Esophagus (tissue), 2 donors: ENCODE measurements around the gene LAMA3. TPM values are rescaled to one million over a fixed set of nuclear protein-coding genes. Genes with fewer than 3 reads are reported as not detected.

Source experiments
- H3K27ac ChIP-seq, 2 donors: one replicate each; pipeline ENCODE4 v1.5.1; 2013; ENCODE audit warnings: low read depth in 2 of 2, mild to moderate bottlenecking in 2 of 2, inconsistent platforms in 1 of 2, low read length in 1 of 2, moderate library complexity in 1 of 2
- H3K27me3 ChIP-seq, 2 donors: one replicate each; pipeline ENCODE4 v1.6.1; 2013; ENCODE audit warnings: low read length in 2 of 2, control low read depth in 1 of 2, mild to moderate bottlenecking in 1 of 2; ENCODE audit not compliant: insufficient read depth in 2 of 2, control insufficient read depth in 1 of 2
- H3K36me3 ChIP-seq, 2 donors: one replicate each; pipeline ENCODE4 v1.6.1; 2013; ENCODE audit warnings: low read length in 1 of 2; ENCODE audit not compliant: control insufficient read depth in 2 of 2, insufficient read depth in 2 of 2
- H3K4me1 ChIP-seq, 2 donors: one replicate each; pipeline ENCODE4 v1.6.1; 2013; ENCODE audit warnings: low read length in 1 of 2; ENCODE audit not compliant: control insufficient read depth in 2 of 2, insufficient read depth in 2 of 2
- H3K4me3 ChIP-seq, 2 donors: one replicate each; pipeline ENCODE4 v1.5.1; 2013; ENCODE audit warnings: low read length in 2 of 2, mild to moderate bottlenecking in 2 of 2, low read depth in 1 of 2, moderate library complexity in 1 of 2
- H3K9me3 ChIP-seq, 2 donors: one replicate each; pipeline ENCODE4 v1.6.1; 2013; ENCODE audit warnings: mild to moderate bottlenecking in 2 of 2, low read depth in 1 of 2, low read length in 1 of 2, moderate library complexity in 1 of 2; ENCODE audit not compliant: control insufficient read depth in 2 of 2, insufficient read depth in 1 of 2
- WGBS, 2 donors: extraction: QIAGEN DNeasy Blood & Tissue Kit; methylation state at CpG; one replicate each; pipeline ENCODE4 v1.1.7; 2013; 5-methylcytosine and 5-hydroxymethylcytosine counted together
- polyA plus RNA-seq, 2 donors: library from polyadenylated mRNA; stranded (reverse); fragments of 200-250 nt; gene quantifications; one replicate each; pipeline ENCODE4 v1.2.3, GENCODE V29; 2013
- donor health status: healthy with polysubstance abuse.
- donor health status: Bipolar disorder and iron deficiency.

Gene LAMA3
- polyA plus RNA-seq, 2 donors: 8.0 to 11.5 TPM

- no peaks in the 10 kb centered on the region for H3K36me3 ChIP-seq
- no peak overlapping the region for H3K27ac ChIP-seq
- peaks cover 0 to 12% of the 10 kb centered on the region in 2 donors for H3K4me1 ChIP-seq
- 78 to 83% methylated on average over 9 of the region's 9 CpGs for WGBS, 2 donors
- no peak overlapping the region for H3K4me3 ChIP-seq
- no peaks in the 10 kb centered on the region for H3K9me3 ChIP-seq
- no peaks in the 10 kb centered on the region for H3K27me3 ChIP-seq
These were observed 278.3 kb downstream of the LAMA3 start for GRCh38 chr18:23967321-23968089.

- no peaks in the 10 kb centered on the region for H3K27me3 ChIP-seq
- no peaks in the 10 kb centered on the region for H3K9me3 ChIP-seq
- peaks cover 0 to 12% of the 10 kb centered on the region in 2 donors for H3K4me1 ChIP-seq
- WGBS, 2 donors: 96 to 98% methylated on average over 4 of the region's 4 CpGs
- no peaks in the 10 kb centered on the region for H3K36me3 ChIP-seq
- no peak overlapping the region for H3K27ac ChIP-seq
- no peak overlapping the region for H3K4me3 ChIP-seq
These were observed 279.7 kb downstream of the LAMA3 start for GRCh38 chr18:23968638-23969604.

DNA sequence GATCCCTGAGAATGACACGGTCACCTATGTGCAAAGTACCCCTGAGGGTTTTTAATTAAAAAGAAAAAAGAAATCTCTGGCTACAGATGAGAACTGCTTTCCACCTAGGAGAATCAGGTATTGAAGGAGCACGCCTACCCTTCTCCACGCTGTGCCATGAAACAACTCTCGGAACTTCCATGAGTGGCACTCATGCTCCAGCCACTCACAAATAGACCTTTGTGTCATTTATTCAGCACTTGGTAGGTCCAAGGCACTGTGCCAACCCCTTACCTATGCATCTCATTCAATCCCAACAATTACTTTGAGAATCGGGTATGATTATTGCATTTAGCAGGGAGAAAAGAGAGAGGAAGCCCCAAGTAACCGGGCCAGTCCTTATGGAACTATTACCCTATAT is 280.4 kb downstream of the LAMA3 start:
- WGBS, 2 donors: 94 to 99% methylated on average over 6 of the region's 6 CpGs
- H3K4me3 ChIP-seq: no peak overlapping the region
- H3K27ac ChIP-seq: no peak overlapping the region
- H3K36me3 ChIP-seq: no peaks in the 10 kb centered on the region
- H3K9me3 ChIP-seq: no peaks in the 10 kb centered on the region
- H3K27me3 ChIP-seq: no peaks in the 10 kb centered on the region
- peaks cover 0 to 7% of the 10 kb centered on the region in 2 donors for H3K4me1 ChIP-seq

DNA sequence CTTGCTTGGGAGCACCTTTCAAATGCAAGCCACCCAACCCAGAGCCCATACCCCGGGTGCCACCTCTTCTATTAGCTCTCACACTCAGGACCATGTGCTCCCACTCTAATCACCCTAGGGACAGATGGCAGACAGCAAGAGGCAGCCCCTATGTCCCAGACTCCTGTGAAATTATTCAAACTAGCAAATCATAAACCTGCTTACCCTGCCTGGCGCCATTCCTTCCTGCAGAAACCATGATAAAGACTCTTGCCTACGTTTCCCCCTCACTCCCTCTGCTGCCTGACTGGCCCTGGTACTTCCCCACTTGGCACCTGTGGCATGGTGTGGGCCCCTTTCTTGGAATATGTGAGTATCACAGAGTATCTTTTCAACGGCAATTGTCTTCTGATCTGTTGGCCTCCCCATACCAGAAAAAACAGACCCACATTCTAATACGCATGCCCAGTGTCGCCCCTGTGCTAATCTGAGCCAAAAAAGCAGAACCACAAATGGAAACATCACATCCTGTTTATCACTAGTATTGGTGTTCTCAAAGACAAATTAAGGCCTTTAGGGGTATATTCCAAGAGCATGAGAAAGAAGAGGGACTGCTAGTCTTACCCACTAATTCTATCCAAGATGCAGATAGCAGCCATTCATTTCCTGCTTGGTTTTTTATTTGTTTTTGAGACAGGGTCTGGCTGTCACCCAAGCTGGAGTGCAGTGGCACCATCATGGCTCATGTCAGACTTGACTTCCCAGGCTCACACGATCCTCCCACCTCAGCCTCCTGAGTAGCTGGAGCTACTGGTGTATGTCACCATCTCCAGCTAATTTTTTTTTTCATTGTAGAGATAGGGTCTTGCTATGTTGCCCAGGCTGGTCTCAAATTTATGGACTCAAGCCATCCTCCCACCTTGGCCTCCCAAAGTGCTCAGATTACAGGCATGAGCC is 281.2 kb downstream of the LAMA3 start:
- Histone ChIP-seq H3K27ac (no peak overlapping the region), H3K9me3 (no peaks in the 10 kb centered on the region), H3K27me3 (no peaks in the 10 kb centered on the region), H3K36me3 (no peaks in the 10 kb centered on the region), H3K4me3 (no peak overlapping the region), H3K4me1 (peaks cover 0 to 7% of the 10 kb centered on the region in 2 donors)
- WGBS, 2 donors: 74 to 81% methylated on average over 7 of the region's 7 CpGs

- no peak overlapping the region for H3K27ac ChIP-seq
These were observed 281.8 kb downstream of the LAMA3 start for GRCh38 chr18:23971097-23971440.

DNA sequence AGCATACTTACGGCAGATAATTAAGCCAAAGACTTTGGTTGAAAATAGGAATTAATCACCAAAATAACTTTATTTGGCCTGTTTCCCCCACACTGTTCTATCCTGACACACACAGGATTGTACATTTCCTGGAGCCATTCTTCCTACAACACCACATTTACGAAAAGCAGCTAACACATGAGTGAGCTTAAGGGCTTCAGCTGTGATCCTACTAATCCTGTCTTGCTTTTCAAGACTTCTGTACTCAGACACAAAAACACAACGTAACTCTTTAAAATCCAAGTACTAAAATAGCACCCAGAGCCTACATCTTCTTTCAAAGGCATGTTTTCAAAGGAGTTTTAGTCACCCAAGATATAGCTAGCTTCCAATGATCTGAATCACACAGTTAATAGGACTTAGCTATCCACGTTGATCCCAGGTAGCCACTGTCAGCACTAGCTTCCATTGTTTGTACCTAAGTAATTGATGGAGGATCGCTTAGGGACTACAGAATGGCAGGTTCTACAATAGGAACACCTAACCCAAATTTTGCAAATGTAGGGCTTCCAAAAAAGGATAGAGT is 282.5 kb downstream of the LAMA3 start:
- WGBS, 2 donors: 67 to 71% methylated on average over 5 of the region's 5 CpGs
- H3K4me1 ChIP-seq: peaks cover 0 to 4% of the 10 kb centered on the region in 2 donors
- no peaks in the 10 kb centered on the region for H3K9me3 ChIP-seq
- H3K4me3 ChIP-seq: no peak overlapping the region
- no peak overlapping the region for H3K27ac ChIP-seq
- H3K36me3 ChIP-seq: no peaks in the 10 kb centered on the region
- no peaks in the 10 kb centered on the region for H3K27me3 ChIP-seq

More at GRCh38 chr18:23971097-23971440, 281.8 kb downstream of the LAMA3 start:
- no peaks in the 10 kb centered on the region for H3K9me3 ChIP-seq
- no peaks in the 10 kb centered on the region for H3K36me3 ChIP-seq
- H3K4me3 ChIP-seq: no peak overlapping the region
- H3K27me3 ChIP-seq: no peaks in the 10 kb centered on the region
- peaks cover 0 to 4% of the 10 kb centered on the region in 2 donors for H3K4me1 ChIP-seq
- 89 to 92% methylated on average over 5 of the region's 5 CpGs for WGBS, 2 donors

- WGBS, 2 donors: 37 to 62% methylated on average over 6 of the region's 6 CpGs
- H3K36me3 ChIP-seq: no peaks in the 10 kb centered on the region
- no peaks in the 10 kb centered on the region for H3K9me3 ChIP-seq
- H3K27me3 ChIP-seq: no peaks in the 10 kb centered on the region
- H3K27ac ChIP-seq: peak overlapping the region in 1 of 2 donors; percentile 47
- H3K4me1 ChIP-seq: peaks cover 0 to 4% of the 10 kb centered on the region in 2 donors
- H3K4me3 ChIP-seq: no peak overlapping the region
These were observed 283.2 kb downstream of the LAMA3 start for GRCh38 chr18:23972453-23972852.

DNA sequence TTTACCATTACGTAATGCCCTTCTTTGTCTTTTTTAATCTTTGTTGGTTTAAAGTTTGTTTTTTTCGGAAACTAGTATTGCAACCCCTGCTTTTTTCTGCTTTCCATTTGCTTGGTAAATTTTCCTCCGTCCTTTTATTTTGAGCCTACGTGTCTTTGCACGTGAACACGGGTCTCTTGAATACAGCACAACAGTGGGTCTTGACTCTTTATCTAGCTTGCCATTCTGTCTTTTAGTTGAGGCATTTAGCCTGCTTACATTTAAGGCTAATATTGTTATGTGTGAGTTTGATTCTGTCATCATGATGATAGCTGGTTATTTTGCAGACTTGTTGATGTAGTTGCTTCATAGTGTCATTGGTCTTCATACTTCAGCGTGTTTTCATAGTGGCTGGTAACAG is 287.9 kb downstream of the LAMA3 start:
- no peak overlapping the region for H3K4me3 ChIP-seq
- WGBS, 2 donors: 95 to 97% methylated on average over 7 of the region's 7 CpGs
- H3K4me1 ChIP-seq: no peaks in the 10 kb centered on the region
- no peaks in the 10 kb centered on the region for H3K36me3 ChIP-seq
- H3K9me3 ChIP-seq: no peaks in the 10 kb centered on the region
- H3K27me3 ChIP-seq: no peaks in the 10 kb centered on the region
- H3K27ac ChIP-seq: no peak overlapping the region
